Breast epithelium (tissue), 4 donors: ENCODE data around the gene SLX4. TPM values are rescaled to one million over a fixed set of nuclear protein-coding genes. Genes with fewer than 3 reads are reported as not detected.

Source experiments
- DNase-seq, 2 donors: peaks; one replicate each; pipeline ENCODE4 v3.0.0-alpha.2; 2019; ENCODE audit warnings: low spot score in 2 of 2
- H3K27ac ChIP-seq, 2 donors: fragments of 200-600 bp; sonication (generic) in 1 of 2; one replicate each; pipeline ENCODE4 v1.5.1; 2016 to 2019; ENCODE audit warnings: mild to moderate bottlenecking in 1 of 2
- H3K27me3 ChIP-seq, 2 donors: fragments of 200-600 bp; sonication (generic) in 1 of 2; one replicate each; pipeline versions ENCODE4 v1.5.1 to v1.6.0; 2017 to 2019; ENCODE audit warnings: control low read depth in 1 of 2, mild to moderate bottlenecking in 1 of 2
- H3K36me3 ChIP-seq: fragments of 200-600 bp; one replicate; pipeline ENCODE4 v1.5.1; 2019
- H3K4me1 ChIP-seq, 2 donors: fragments of 200-600 bp; sonication (generic); one replicate each; pipeline ENCODE4 v1.5.1; 2016 to 2019; ENCODE audit warnings: control low read depth in 1 of 2
- H3K4me3 ChIP-seq, 3 donors: fragments of 200-600 bp; sonication (generic); 1 replicate in 2 of 3; 2 replicates in 1 of 3; pipeline ENCODE4 v1.5.1; 2016 to 2019; ENCODE audit warnings: mild to moderate bottlenecking in 3 of 3, moderate library complexity in 2 of 3
- H3K9me3 ChIP-seq, 2 donors: fragments of 200-600 bp; sonication (generic) in 1 of 2; one replicate each; pipeline ENCODE4 v1.5.1; 2016 to 2019; ENCODE audit warnings: control low read depth in 1 of 2
- CTCF ChIP-seq, 3 donors: fragments of 450-650 bp; IDR thresholded peaks; one replicate each; pipeline ENCODE4 v1.5.1; 2016 to 2017; ENCODE audit warnings: antibody characterized with exemption in 3 of 3, mild to moderate bottlenecking in 3 of 3, moderate library complexity in 3 of 3
- POLR2A ChIP-seq: fragments of 450-650 bp; IDR thresholded peaks from one replicate; pipeline ENCODE4 v1.6.1; 2016; ENCODE audit warnings: antibody characterized with exemption, mild to moderate bottlenecking, moderate library complexity
- POLR2AphosphoS5 ChIP-seq, 3 donors: sonication (generic); formaldehyde crosslinking; IDR thresholded peaks; one replicate each; pipeline ENCODE4 v1.6.1; 2017; ENCODE audit warnings: antibody characterized with exemption in 3 of 3
- intact Hi-C: fragments of 100-400 bp; cut with DNase I; formaldehyde crosslinking; loops from one replicate; pipeline ENCODE4 v1.15.1; 2023; ENCODE audit warnings: low total_unique reads
- total RNA-seq, 3 donors: library from RNA; depleted of rRNA; stranded (reverse); fragments of >200 nt; gene quantifications; one replicate each; pipeline ENCODE4 v1.1.0, GENCODE V29; 2016

SLX4 gene
- total RNA-seq, 3 donors from 2014 or later = 3.0 to 4.3 (median 3.7) TPM

- no peak for DNase-seq
- H3K27me3 ChIP-seq = no peaks in the 10 kb centered on the region
- H3K9me3 ChIP-seq = no peaks in the 10 kb centered on the region
- TF ChIP-seq POLR2AphosphoS5 (IDR thresholded peaks at IDR 0.05) = no peak
- TF ChIP-seq POLR2A = no peak
- TF ChIP-seq CTCF (IDR thresholded peaks at IDR 0.05) = no peak
- no peak overlapping the region for H3K4me3 ChIP-seq
- intact Hi-C loops = no loop called here
- no peaks in the 10 kb centered on the region for H3K4me1 ChIP-seq
- no peaks in the 10 kb centered on the region for H3K36me3 ChIP-seq
- no peak overlapping the region for H3K27ac ChIP-seq
Observed at GRCh38 chr16:3561626-3562025, 49.8 kb downstream of the SLX4 start.

- H3K9me3 ChIP-seq = no peaks in the 10 kb centered on the region
- no peak for TF ChIP-seq POLR2AphosphoS5 (IDR thresholded peaks at IDR 0.05)
- TF ChIP-seq CTCF (IDR thresholded peaks at IDR 0.05) = no peak
- TF ChIP-seq POLR2A = no peak
Observed at GRCh38 chr16:3554351-3554928, 57.0 kb downstream of the SLX4 start.

DNA sequence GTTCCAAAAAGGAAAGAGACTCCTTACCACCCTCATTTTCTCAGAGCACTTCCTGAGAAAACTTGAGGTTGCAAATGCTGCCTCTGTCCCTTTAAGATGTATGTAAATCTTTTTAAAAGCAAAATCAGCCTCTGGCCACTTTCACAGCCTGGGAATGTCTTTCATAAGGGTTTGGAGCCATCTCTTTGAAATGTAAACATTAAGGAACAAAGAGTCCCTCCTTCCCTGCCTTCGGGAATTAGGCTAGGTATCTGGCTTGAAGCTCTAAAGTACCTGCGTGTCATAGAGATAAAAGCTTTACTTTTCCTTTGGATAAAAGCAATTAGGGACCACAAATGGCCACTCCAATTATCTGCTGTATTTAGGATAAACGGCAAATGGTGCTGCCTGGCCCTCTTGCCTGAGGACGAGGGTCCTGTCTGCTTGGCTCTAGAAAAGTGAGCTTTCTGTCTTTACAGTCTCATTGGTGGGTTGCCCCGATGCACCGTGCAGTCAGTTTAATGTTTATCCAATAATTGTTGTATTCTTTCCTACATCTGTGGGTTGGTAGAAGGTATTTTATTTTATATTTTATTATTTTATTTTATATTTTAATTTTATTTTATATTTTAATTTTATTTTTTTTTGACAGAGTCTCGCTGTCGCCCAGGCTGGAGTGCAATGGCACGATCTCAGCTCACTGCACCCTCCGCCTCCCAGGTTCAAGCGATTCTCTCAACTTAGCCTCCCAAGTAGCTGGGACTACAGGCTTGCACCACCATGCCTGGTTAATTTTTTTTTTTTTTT lies 58.1 kb downstream of the SLX4 start:
- Histone ChIP-seq H3K4me3 (no peak overlapping the region), H3K27me3 (no peaks in the 10 kb centered on the region), H3K9me3 (no peaks in the 10 kb centered on the region), H3K27ac (no peak overlapping the region), H3K4me1 (no peaks in the 10 kb centered on the region), H3K36me3 (no peaks in the 10 kb centered on the region)
- TF ChIP-seq POLR2AphosphoS5 (IDR thresholded peaks at IDR 0.05) = no peak
- TF ChIP-seq POLR2A = no peak
- no peak for TF ChIP-seq CTCF (IDR thresholded peaks at IDR 0.05)
- DNase-seq = no peak
- intact Hi-C loops = no loop called here

More at GRCh38 chr16:3554351-3554928, 57.0 kb downstream of the SLX4 start:
- intact Hi-C loops = no loop called here
- H3K4me3 ChIP-seq = no peak overlapping the region
- H3K36me3 ChIP-seq = no peaks in the 10 kb centered on the region
- H3K27ac ChIP-seq = no peak overlapping the region
- no peaks in the 10 kb centered on the region for H3K27me3 ChIP-seq
- DNase-seq = no peak
- no peaks in the 10 kb centered on the region for H3K4me1 ChIP-seq

GRCh38 chr16:3550851-3551847 lies 60.3 kb downstream of the SLX4 start:
- Histone ChIP-seq H3K4me3 (no peak overlapping the region), H3K27me3 (no peaks in the 10 kb centered on the region), H3K9me3 (no peaks in the 10 kb centered on the region), H3K36me3 (no peaks in the 10 kb centered on the region), H3K27ac (no peak overlapping the region), H3K4me1 (no peaks in the 10 kb centered on the region)
- intact Hi-C loops = no loop called here
- no peak for TF ChIP-seq POLR2AphosphoS5 (IDR thresholded peaks at IDR 0.05)
- no peak for TF ChIP-seq POLR2A
- no peak for DNase-seq

DNA sequence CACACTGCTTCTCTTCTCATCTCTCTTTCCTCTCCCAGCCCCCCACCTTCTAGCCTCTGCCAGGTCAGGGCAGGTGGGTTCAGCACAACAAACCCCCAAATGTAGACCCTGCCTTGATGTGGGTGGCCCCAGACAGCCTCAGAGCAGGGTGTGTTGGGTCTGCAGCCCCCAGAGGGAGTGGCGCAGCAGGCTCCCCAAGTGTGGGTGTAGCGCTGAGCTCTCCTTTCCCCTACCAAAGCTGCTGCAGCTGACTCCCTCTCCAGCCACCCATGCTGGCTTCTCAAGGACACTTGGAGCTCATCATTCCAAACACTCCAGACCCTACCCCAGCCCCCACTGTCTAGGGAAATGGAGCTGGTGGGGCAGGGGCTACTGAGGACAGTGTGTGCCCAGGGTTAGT lies 61.5 kb downstream of the SLX4 start:
- TF ChIP-seq POLR2A (no peak), POLR2AphosphoS5 (IDR thresholded peaks at IDR 0.05) (no peak), CTCF (IDR thresholded peaks at IDR 0.05) (no peak)
- intact Hi-C loops = no loop called here
- H3K4me3 ChIP-seq = no peak overlapping the region

More for the DNA sequence above, 61.5 kb downstream of the SLX4 start:
- H3K27me3 ChIP-seq = no peaks in the 10 kb centered on the region
- no peaks in the 10 kb centered on the region for H3K9me3 ChIP-seq
- H3K27ac ChIP-seq = no peak overlapping the region
- no peaks in the 10 kb centered on the region for H3K36me3 ChIP-seq
- no peak for DNase-seq
- H3K4me1 ChIP-seq = no peaks in the 10 kb centered on the region
